Measurements from ENCODE around the gene KRT39. TPM values are rescaled to one million over a fixed set of nuclear protein-coding genes. Genes with fewer than 3 reads are reported as not detected.

The KRT39 gene
- polyA plus RNA-seq, 3 donors = not detected

DNA sequence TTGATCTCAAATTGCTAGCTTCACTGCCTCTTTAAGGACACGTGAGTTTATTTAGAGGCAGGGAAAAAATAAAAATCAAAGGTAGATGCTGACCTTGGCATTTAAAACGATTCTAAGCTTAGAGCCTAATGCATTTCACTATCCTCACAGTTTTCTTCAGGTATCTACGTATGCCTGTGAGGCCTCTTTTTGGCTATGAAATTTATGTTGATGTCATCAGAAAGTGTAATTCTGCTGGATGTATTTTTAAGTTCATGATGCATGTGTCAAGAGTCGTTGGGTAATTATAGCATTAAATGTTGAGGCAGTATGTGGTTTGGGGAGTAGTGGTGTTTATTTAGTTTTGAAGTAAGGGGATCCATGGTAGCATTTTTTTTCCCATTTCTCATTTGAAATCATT lies 37.2 kb upstream of the KRT39 start:
- no peak for DNase-seq
- Histone ChIP-seq H4K20me1 (ENCODE audit: insufficient read depth, low read length) (no peaks in the 10 kb centered on the region), H3K4me2 (replicated peaks; ENCODE audit: extremely low read depth, low read length, poor library complexity, severe bottlenecking) (no peak overlapping the region), H3K36me3 (replicated peaks in 1 of 2; ENCODE audit: control insufficient read depth in 1 of 2, insufficient read depth in 2 of 2, low read length in 2 of 2) (no peaks in the 10 kb centered on the region), H2AFZ (ENCODE audit: insufficient read depth, low read depth, low read length, poor library complexity, severe bottlenecking) (no peak overlapping the region), H3K79me2 (ENCODE audit: insufficient read depth, low read length) (no peaks in the 10 kb centered on the region), H3K27ac (ENCODE audit: low read depth in 1 of 2, low read length in 2 of 2) (no peak overlapping the region), H3K9ac (ENCODE audit: insufficient read depth, low read length, poor library complexity, severe bottlenecking) (no peak overlapping the region), H3K27me3 (ENCODE audit: control insufficient read depth in 2 of 2, insufficient read depth in 2 of 2, low read length in 2 of 2) (no peaks in the 10 kb centered on the region), H3K4me3 (replicated peaks in 1 of 3; ENCODE audit: low read depth in 2 of 3, low read length in 3 of 3) (no peak overlapping the region), H3K4me1 (ENCODE audit: control insufficient read depth in 1 of 2, insufficient read depth in 2 of 2, low read length in 2 of 2) (no peaks in the 10 kb centered on the region), H3K9me3 (replicated peaks in 1 of 2; ENCODE audit: control insufficient read depth in 1 of 2, insufficient read depth in 1 of 2, low read length in 2 of 2) (no peaks in the 10 kb centered on the region)
- 20% methylated on average over 1 of the region's 4 CpGs for whole genome bisulfite sequencing (ENCODE audit: insufficient coverage)
- Mint-ChIP-seq H3K27ac (no peak overlapping the region), H3K27me3 (ENCODE audit: low read depth in 3 of 3) (peaks cover 8 to 16% (median 9%) of the 10 kb centered on the region in 3 donors), H3K9me3 (peaks cover 0 to 4% (median 0%) of the 10 kb centered on the region in 7 donors), H3K4me1 (no peaks in the 10 kb centered on the region), H3K36me3 (no peaks in the 10 kb centered on the region), H3K4me3 (no peak overlapping the region)
- intact Hi-C loops (cut with micrococcal nuclease) = no loop called here
- no peak for TF ChIP-seq CTCF (IDR thresholded peaks at IDR 0.05)

GRCh38 chr17:41002814-41003213 lies 36.1 kb upstream of the KRT39 start:
- Mint-ChIP-seq H3K4me3 (no peak overlapping the region), H3K27ac (no peak overlapping the region), H3K36me3 (no peaks in the 10 kb centered on the region), H3K4me1 (no peaks in the 10 kb centered on the region), H3K27me3 (ENCODE audit: low read depth in 3 of 3) (peaks cover 5 to 13% (median 8%) of the 10 kb centered on the region in 3 donors), H3K9me3 (peaks cover 0 to 4% (median 0%) of the 10 kb centered on the region in 7 donors)
- WGBS (ENCODE audit: insufficient coverage) = 87% methylated on average over 3 of the region's 5 CpGs
- H3K27me3 ChIP-seq (ENCODE audit: control insufficient read depth in 2 of 2, insufficient read depth in 2 of 2, low read length in 2 of 2) = peaks cover 0 to under 1% of the 10 kb centered on the region in 2 donors
- no peaks in the 10 kb centered on the region for H3K36me3 ChIP-seq (replicated peaks in 1 of 2; ENCODE audit: control insufficient read depth in 1 of 2, insufficient read depth in 2 of 2, low read length in 2 of 2)
- H3K27ac ChIP-seq (ENCODE audit: low read depth in 1 of 2, low read length in 2 of 2) = no peak overlapping the region
- no peak overlapping the region for H3K4me3 ChIP-seq (replicated peaks in 1 of 3; ENCODE audit: low read depth in 2 of 3, low read length in 3 of 3)
- no peak overlapping the region for H3K4me2 ChIP-seq (replicated peaks; ENCODE audit: extremely low read depth, low read length, poor library complexity, severe bottlenecking)
- H3K9ac ChIP-seq (ENCODE audit: insufficient read depth, low read length, poor library complexity, severe bottlenecking) = no peak overlapping the region
- intact Hi-C loops (cut with micrococcal nuclease) = no loop called here
- H4K20me1 ChIP-seq (ENCODE audit: insufficient read depth, low read length) = no peaks in the 10 kb centered on the region
- no peaks in the 10 kb centered on the region for H3K9me3 ChIP-seq (replicated peaks in 1 of 2; ENCODE audit: control insufficient read depth in 1 of 2, insufficient read depth in 1 of 2, low read length in 2 of 2)
- H2AFZ ChIP-seq (ENCODE audit: insufficient read depth, low read depth, low read length, poor library complexity, severe bottlenecking) = no peak overlapping the region
- no peak for TF ChIP-seq CTCF (IDR thresholded peaks at IDR 0.05)
- H3K4me1 ChIP-seq (ENCODE audit: control insufficient read depth in 1 of 2, insufficient read depth in 2 of 2, low read length in 2 of 2) = no peaks in the 10 kb centered on the region
- no peaks in the 10 kb centered on the region for H3K79me2 ChIP-seq (ENCODE audit: insufficient read depth, low read length)
- DNase-seq = peak in 1 of 3 donors; percentile 19

All from CD14-positive monocyte (primary cell).